ENCODE measurements around the gene MROH9. TPM values are rescaled to one million over a fixed set of nuclear protein-coding genes. Genes with fewer than 3 reads are reported as not detected.

Gene MROH9
- total RNA-seq, 1 experiment from 2014 or later: not detected

- Histone ChIP-seq H3K4me3 (ENCODE audit: low read depth in 2 of 2, low read length in 2 of 2) (no peak overlapping the region), H3K9me3 (ENCODE audit: control insufficient read depth, insufficient read depth, low read depth, low read length) (no peaks in the 10 kb centered on the region), H3K27me3 (ENCODE audit: control insufficient read depth, insufficient read depth, low read length) (no peaks in the 10 kb centered on the region), H3K27ac (ENCODE audit: low read length) (no peak overlapping the region), H3K36me3 (ENCODE audit: control insufficient read depth, insufficient read depth, low read length) (no peaks in the 10 kb centered on the region), H3K4me1 (ENCODE audit: control insufficient read depth, insufficient read depth, low read length) (no peaks in the 10 kb centered on the region)
- no peak for DNase-seq (ENCODE audit: low read depth, low spot score)
- no peak for ATAC-seq
- ChIA-PET CTCF (no interaction called here), POLR2A (no interaction called here)
- in situ Hi-C loops (cut with HindIII; ENCODE audit: low pct_unique_long_range_greater_than_20kb, low sequenced_read_pairs): no loop called here
- TF ChIP-seq REST (IDR thresholded peaks at IDR 0.05; ENCODE audit: insufficient read depth in 1 of 2, low read depth in 2 of 2, low read length in 1 of 2): no peak
- BruUV-seq (replicated peaks): no TSS peak
- intact Hi-C loops (cut with micrococcal nuclease; ENCODE audit: unreplicated experiment): no loop called here
These were observed 58.4 kb downstream of the MROH9 start for GRCh38 chr1:170993717-170994116.

DNA sequence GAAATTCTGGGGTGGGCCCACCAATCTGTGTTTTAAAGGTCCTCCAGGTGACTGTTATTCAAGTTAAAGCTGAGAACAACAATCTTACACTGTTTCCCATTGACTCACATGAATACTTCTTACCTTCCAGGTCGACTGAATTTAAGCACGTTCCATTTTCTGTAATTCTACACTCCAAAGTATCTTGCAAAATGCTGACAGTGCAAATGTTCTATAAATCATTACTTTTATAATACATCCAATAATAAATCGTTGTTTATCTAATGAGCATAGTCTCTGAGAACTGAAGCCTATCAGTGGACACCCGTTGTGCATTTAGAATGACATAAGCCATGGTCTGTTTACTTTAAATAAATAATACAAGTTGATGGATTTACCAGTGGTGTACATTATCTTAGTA, 79.5 kb downstream of the MROH9 start:
- BruUV-seq (replicated peaks): no TSS peak

More for the DNA sequence above, 79.5 kb downstream of the MROH9 start:
- intact Hi-C loops (cut with micrococcal nuclease; ENCODE audit: unreplicated experiment): no loop called here
- POLR2A ChIA-PET: no interaction called here
- no peak overlapping the region for H3K4me3 ChIP-seq (ENCODE audit: low read depth in 2 of 2, low read length in 2 of 2)
- DNase-seq (ENCODE audit: low read depth, low spot score) (no peak), ATAC-seq (no peak)
- H3K36me3 ChIP-seq (ENCODE audit: control insufficient read depth, insufficient read depth, low read length): no peaks in the 10 kb centered on the region
- H3K27me3 ChIP-seq (ENCODE audit: control insufficient read depth, insufficient read depth, low read length): no peaks in the 10 kb centered on the region
- H3K9me3 ChIP-seq (ENCODE audit: control insufficient read depth, insufficient read depth, low read depth, low read length): no peaks in the 10 kb centered on the region
- H3K27ac ChIP-seq (ENCODE audit: low read length): no peak overlapping the region
- H3K4me1 ChIP-seq (ENCODE audit: control insufficient read depth, insufficient read depth, low read length): no peaks in the 10 kb centered on the region
- TF ChIP-seq, protein P1, sequence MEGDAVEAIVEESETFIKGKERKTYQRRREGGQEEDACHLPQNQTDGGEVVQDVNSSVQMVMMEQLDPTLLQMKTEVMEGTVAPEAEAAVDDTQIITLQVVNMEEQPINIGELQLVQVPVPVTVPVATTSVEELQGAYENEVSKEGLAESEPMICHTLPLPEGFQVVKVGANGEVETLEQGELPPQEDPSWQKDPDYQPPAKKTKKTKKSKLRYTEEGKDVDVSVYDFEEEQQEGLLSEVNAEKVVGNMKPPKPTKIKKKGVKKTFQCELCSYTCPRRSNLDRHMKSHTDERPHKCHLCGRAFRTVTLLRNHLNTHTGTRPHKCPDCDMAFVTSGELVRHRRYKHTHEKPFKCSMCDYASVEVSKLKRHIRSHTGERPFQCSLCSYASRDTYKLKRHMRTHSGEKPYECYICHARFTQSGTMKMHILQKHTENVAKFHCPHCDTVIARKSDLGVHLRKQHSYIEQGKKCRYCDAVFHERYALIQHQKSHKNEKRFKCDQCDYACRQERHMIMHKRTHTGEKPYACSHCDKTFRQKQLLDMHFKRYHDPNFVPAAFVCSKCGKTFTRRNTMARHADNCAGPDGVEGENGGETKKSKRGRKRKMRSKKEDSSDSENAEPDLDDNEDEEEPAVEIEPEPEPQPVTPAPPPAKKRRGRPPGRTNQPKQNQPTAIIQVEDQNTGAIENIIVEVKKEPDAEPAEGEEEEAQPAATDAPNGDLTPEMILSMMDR (IDR thresholded peaks at IDR 0.05): no peak
- TF ChIP-seq SIN3A (IDR thresholded peaks at IDR 0.05; ENCODE audit: borderline replicate concordance, insufficient read depth, low read depth, low read length) (no peak), REST (IDR thresholded peaks at IDR 0.05; ENCODE audit: insufficient read depth in 1 of 2, low read depth in 2 of 2, low read length in 1 of 2) (no peak), TCF7L2 (IDR thresholded peaks at IDR 0.05; ENCODE audit: low read depth, low read length) (no peak), POLR2AphosphoS5 (IDR thresholded peaks at IDR 0.05; ENCODE audit: low read depth, low read length) (no peak)
- in situ Hi-C loops (cut with HindIII; ENCODE audit: low pct_unique_long_range_greater_than_20kb, low sequenced_read_pairs): no loop called here
- CTCF ChIA-PET: no interaction called here

Data from Panc1 (cell line).